ENCODE measurements around the gene CDH4. TPM values are rescaled to one million over a fixed set of nuclear protein-coding genes. Genes with fewer than 3 reads are reported as not detected.
A peak's percentile ranks its signal among the peaks of the same experiment; 100 is the strongest.

Gene CDH4
- total and polyA plus RNA-seq, 12 donors: 0.04 to 0.25 (median 0.08) TPM; not detected in 5

- 80 to 85% methylated on average over 26 to 27 of the region's 27 CpGs for WGBS, 2 donors
- no peak for DNase-seq
- no peak for TF ChIP-seq CTCF (IDR thresholded peaks at IDR 0.05)
- no peak overlapping the region for H3K4me3 ChIP-seq
- ATAC-seq: no peak
- H3K27me3 ChIP-seq: peaks cover 0 to 48% (median 20%) of the 10 kb centered on the region in 7 donors
- H3K4me1 ChIP-seq: peaks cover 0 to 4% (median 0%) of the 10 kb centered on the region in 9 donors
- H3K9me3 ChIP-seq: no peaks in the 10 kb centered on the region
- intact Hi-C loops (cut with DNase I): no loop called here
- no peaks in the 10 kb centered on the region for H3K36me3 ChIP-seq
- H3K27ac ChIP-seq: no peak overlapping the region
Observed at GRCh38 chr20:61627791-61628415, 375.8 kb downstream of the CDH4 start.

GRCh38 chr20:61628480-61628879 is 376.4 kb downstream of the CDH4 start:
- intact Hi-C loops (cut with DNase I): no loop called here
- Histone ChIP-seq H3K27me3 (peaks cover 0 to 48% (median 20%) of the 10 kb centered on the region in 7 donors), H3K4me1 (peaks cover 0 to 4% (median 0%) of the 10 kb centered on the region in 9 donors)

GRCh38 chr20:61628901-61629601 is 377.0 kb downstream of the CDH4 start:
- ATAC-seq: peak in 1 of 8 donors; percentile 34
- H3K4me1 ChIP-seq: peaks cover 0 to 4% (median 0%) of the 10 kb centered on the region in 9 donors
- H3K9me3 ChIP-seq: no peaks in the 10 kb centered on the region
- H3K36me3 ChIP-seq: no peaks in the 10 kb centered on the region
- no peak for DNase-seq
- H3K27me3 ChIP-seq: peaks cover 0 to 52% (median 20%) of the 10 kb centered on the region in 7 donors
- H3K4me3 ChIP-seq: no peak overlapping the region
- 27 to 30% methylated on average over 17 of the region's 17 CpGs for WGBS, 2 donors
- intact Hi-C loops (cut with DNase I): loop anchor here in 1 of 10 donors (1.0 kb wide), 1 partner anchor 49 kb away; no protein-coding TSS in a partner anchor
- no peak overlapping the region for H3K27ac ChIP-seq
- TF ChIP-seq CTCF (IDR thresholded peaks at IDR 0.05): no peak

More at GRCh38 chr20:61628480-61628879, 376.4 kb downstream of the CDH4 start:
- ATAC-seq: no peak
- Histone ChIP-seq H3K27ac (no peak overlapping the region), H3K4me3 (no peak overlapping the region), H3K36me3 (no peaks in the 10 kb centered on the region), H3K9me3 (no peaks in the 10 kb centered on the region)
- no peak for DNase-seq
- TF ChIP-seq CTCF (IDR thresholded peaks at IDR 0.05): no peak
- 68 to 69% methylated on average over 10 of the region's 10 CpGs for WGBS, 2 donors

- H3K36me3 ChIP-seq: no peaks in the 10 kb centered on the region
- intact Hi-C loops (cut with DNase I): loop anchor here in 2 of 10 donors (1.0 to 10.0 kb wide), 2 partner anchors 49 to 65 kb away; no protein-coding TSS in a partner anchor
- ATAC-seq: no peak
- TF ChIP-seq CTCF (IDR thresholded peaks at IDR 0.05): no peak
- peaks cover 0 to 58% (median 20%) of the 10 kb centered on the region in 7 donors for H3K27me3 ChIP-seq
- H3K4me1 ChIP-seq: peaks cover 0 to 4% (median 0%) of the 10 kb centered on the region in 9 donors
- no peak overlapping the region for H3K4me3 ChIP-seq
- H3K9me3 ChIP-seq: no peaks in the 10 kb centered on the region
- 60 to 66% methylated on average over 25 of the region's 25 CpGs for WGBS, 2 donors
- no peak overlapping the region for H3K27ac ChIP-seq
- no peak for DNase-seq
Observed at GRCh38 chr20:61629602-61630390, 377.7 kb downstream of the CDH4 start.

Measured in heart right ventricle (tissue), 16 donors.